H1 (cell line): Measurements from ENCODE around the gene MACROD2. TPM values are rescaled to one million over a fixed set of nuclear protein-coding genes. Genes with fewer than 3 reads are reported as not detected.

Experiments
- CTCF ChIA-PET: fragments of 300-600 bp; sonication (Branson Sonifier 250); formaldehyde crosslinking; loops from one replicate; lab custom pipeline; 2021; ENCODE audit not compliant: partially characterized antibody; lab: Charles Lee
- POLR2A ChIA-PET: fragments of 300-600 bp; sonication (Branson Sonifier 250); formaldehyde crosslinking; loops from one replicate; lab custom pipeline; 2021; ENCODE audit warnings: inconsistent platforms; ENCODE audit not compliant: partially characterized antibody; lab: Charles Lee
- DNase-seq, 2 experiments: peaks; one replicate each; pipeline versions ENCODE4 v3.0.0 to v3.0.0-alpha.2; 2010 to 2022; ENCODE audit warnings: low spot score in 2 of 2, low read depth in 1 of 2, mixed read lengths in 1 of 2
- FAIRE-seq: peaks from 2 replicates; lab custom pipeline; 2011; peaks lifted over from hg19 to GRCh38; lab: Jason Lieb, UNC
- H2AFZ ChIP-seq: 2 replicates; pipeline ENCODE4 v1.8.1; 2012; ENCODE audit warnings: low read length, inconsistent platforms
- H2AK5ac ChIP-seq: 2 replicates; pipeline ENCODE4 v1.6.1; 2013; ENCODE audit warnings: low read depth, low read length
- H2BK120ac ChIP-seq: replicated peaks from 2 replicates; pipeline ENCODE3; 2013; ENCODE audit warnings: low read depth, low read length, inconsistent platforms
- H2BK12ac ChIP-seq: 2 replicates; pipeline ENCODE4 v1.6.1; 2013; ENCODE audit warnings: low read depth, low read length
- H2BK15ac ChIP-seq: 2 replicates; pipeline ENCODE4 v1.6.1; 2013; ENCODE audit warnings: low read length
- H2BK20ac ChIP-seq: 2 replicates; pipeline ENCODE4 v1.6.1; 2013; ENCODE audit warnings: low read length
- H2BK5ac ChIP-seq: 2 replicates; pipeline ENCODE4 v1.6.1; 2013; ENCODE audit warnings: low read depth, low read length
- H3K14ac ChIP-seq: 2 replicates; pipeline ENCODE4 v1.6.1; 2013; ENCODE audit warnings: inconsistent platforms; ENCODE audit not compliant: insufficient read length
- H3K18ac ChIP-seq: 2 replicates; pipeline ENCODE4 v1.6.1; 2013; ENCODE audit warnings: low read length; ENCODE audit errors: extremely low read depth
- H3K23ac ChIP-seq: 2 replicates; pipeline ENCODE4 v1.6.1; 2013; ENCODE audit warnings: inconsistent platforms; ENCODE audit not compliant: insufficient read length
- H3K23me2 ChIP-seq: 2 replicates; pipeline ENCODE4 v1.6.1; 2013; ENCODE audit warnings: low read depth, low read length
- H3K27ac ChIP-seq: 2 replicates; pipeline ENCODE4 v1.6.1; 2011; ENCODE audit warnings: low read depth, low read length, inconsistent platforms
- H3K27me3 ChIP-seq, 4 experiments: replicated peaks in 1 of 4; 1 replicate in 1 of 4; 2 replicates in 3 of 4; pipeline versions ENCODE4 v1.6.1 to v1.8.1; 2011 to 2013; ENCODE audit warnings: low read length in 3 of 4, mild to moderate bottlenecking in 3 of 4, inconsistent platforms in 2 of 4, mixed read lengths in 2 of 4, moderate library complexity in 1 of 4; ENCODE audit not compliant: control insufficient read depth in 3 of 4, insufficient read depth in 3 of 4; ENCODE audit errors: extremely low read depth in 1 of 4
- H3K36me3 ChIP-seq, 4 experiments: 2 replicates each; pipeline versions ENCODE4 v1.6.1 to v1.8.1; 2011 to 2013; ENCODE audit warnings: mild to moderate bottlenecking in 4 of 4, low read length in 3 of 4, moderate library complexity in 2 of 4, control low read depth in 1 of 4, inconsistent platforms in 1 of 4; ENCODE audit not compliant: insufficient read depth in 4 of 4, control insufficient read depth in 2 of 4
- H3K4ac ChIP-seq: replicated peaks from 2 replicates; pipeline ENCODE3; 2013; ENCODE audit warnings: low read length, low read depth, mixed read lengths, inconsistent platforms; ENCODE audit not compliant: insufficient read length
- H3K4me1 ChIP-seq, 4 experiments: replicated peaks in 1 of 4; 1 replicate in 1 of 4; 2 replicates in 3 of 4; pipeline versions ENCODE4 v1.6.1 to v1.8.1; 2011 to 2013; ENCODE audit warnings: low read length in 3 of 4, inconsistent platforms in 2 of 4, mixed read lengths in 1 of 4; ENCODE audit not compliant: insufficient read depth in 4 of 4, control insufficient read depth in 3 of 4
- H3K4me2 ChIP-seq, 2 experiments: 2 replicates each; pipeline versions ENCODE4 v1.6.1 to v1.8.1; 2011 to 2013; ENCODE audit warnings: low read depth in 2 of 2, low read length in 2 of 2, control low read depth in 1 of 2, inconsistent platforms in 1 of 2, mild to moderate bottlenecking in 1 of 2; ENCODE audit not compliant: insufficient read depth in 1 of 2
- H3K4me3 ChIP-seq, 4 experiments: fragments of 200-600, 300-600 bp in 1 of 4; sonication (generic), shearing (Covaris generic), sonication (Bioruptor Twin) in 1 of 4; 2 replicates each; pipeline versions ENCODE4 v1.5.1 to v1.8.1; 2011 to 2016; ENCODE audit warnings: low read length in 4 of 4, low read depth in 3 of 4, control low read depth in 2 of 4, inconsistent platforms in 2 of 4, mild to moderate bottlenecking in 2 of 4, mixed read lengths in 1 of 4, moderate library complexity in 1 of 4; ENCODE audit not compliant: insufficient read depth in 2 of 4; ENCODE audit errors: extremely low read depth in 1 of 4
- H3K56ac ChIP-seq: replicated peaks from 2 replicates; pipeline ENCODE3; 2013; ENCODE audit warnings: low read depth, mild to moderate bottlenecking, mixed read lengths, low read length, inconsistent platforms; ENCODE audit not compliant: insufficient read length
- H3K79me1 ChIP-seq: 2 replicates; pipeline ENCODE4 v1.6.1; 2013; ENCODE audit warnings: low read depth, low read length, control low read depth
- H3K79me2 ChIP-seq, 2 experiments: 2 replicates each; pipeline versions ENCODE4 v1.6.1 to v1.8.1; 2012 to 2013; ENCODE audit warnings: low read length in 2 of 2, mild to moderate bottlenecking in 2 of 2, inconsistent platforms in 1 of 2; ENCODE audit not compliant: insufficient read depth in 2 of 2, control insufficient read depth in 1 of 2
- H3K9ac ChIP-seq, 4 experiments: replicated peaks in 1 of 4; 1 replicate in 1 of 4; 2 replicates in 3 of 4; pipeline versions ENCODE4 v1.6.1 to v1.8.1; 2011 to 2013; ENCODE audit warnings: low read depth in 3 of 4, low read length in 3 of 4, control low read depth in 2 of 4, mild to moderate bottlenecking in 2 of 4, moderate library complexity in 2 of 4, inconsistent platforms in 1 of 4; ENCODE audit errors: extremely low read depth in 1 of 4
- H3K9me3 ChIP-seq, 2 experiments: 2 replicates each; pipeline versions ENCODE4 v1.6.1 to v1.8.1; 2012 to 2013; ENCODE audit warnings: mild to moderate bottlenecking in 2 of 2, moderate library complexity in 2 of 2, control low read depth in 1 of 2, inconsistent platforms in 1 of 2, low read depth in 1 of 2, low read length in 1 of 2, mixed read lengths in 1 of 2; ENCODE audit not compliant: insufficient read depth in 2 of 2
- H4K20me1 ChIP-seq, 2 experiments: replicated peaks in 1 of 2; 2 replicates each; pipeline versions ENCODE3 to v1.8.1; 2011 to 2013; ENCODE audit warnings: inconsistent platforms in 2 of 2, low read length in 2 of 2, mild to moderate bottlenecking in 1 of 2; ENCODE audit not compliant: insufficient read depth in 2 of 2, control insufficient read depth in 1 of 2
- H4K5ac ChIP-seq: 2 replicates; pipeline ENCODE4 v1.6.1; 2013; ENCODE audit warnings: low read length, low read depth, mixed read lengths, inconsistent platforms; ENCODE audit not compliant: insufficient read length
- H4K8ac ChIP-seq: 2 replicates; pipeline ENCODE4 v1.8.0; 2013; ENCODE audit warnings: mild to moderate bottlenecking, moderate library complexity, low read length, inconsistent platforms; ENCODE audit not compliant: insufficient read depth; ENCODE audit errors: extremely low read depth
- H4K91ac ChIP-seq: replicated peaks from 2 replicates; pipeline ENCODE3; 2013; ENCODE audit warnings: low read length, mixed read lengths, inconsistent platforms; ENCODE audit not compliant: insufficient read length
- CBX5 ChIP-seq: fragments of 300-800, 300-1000 bp; sonication (generic); IDR thresholded peaks from 2 replicates; pipeline ENCODE4 v1.7.1; 2016; ENCODE audit warnings: antibody characterized with exemption, low read length, low read depth
- SP1 ChIP-seq: IDR thresholded peaks from 2 replicates; pipeline ENCODE4 v1.6.1; 2011; ENCODE audit warnings: low read depth, low read length
- WGBS, 2 experiments: shearing (Covaris generic) in 1 of 2; methylation state at CpG; one replicate each; pipeline versions ENCODE4 v1.1.6 to v1.1.7; 2013 to 2015; ENCODE audit warnings: low lambda C conversion rate in 2 of 2, mixed read lengths in 2 of 2, inconsistent platforms in 1 of 2, low coverage in 1 of 2, missing lambda C conversion rate in 1 of 2; ENCODE audit not compliant: insufficient replicate concordance in 2 of 2, insufficient coverage in 1 of 2, insufficient read length in 1 of 2; ENCODE audit errors: extremely low coverage in 1 of 2, missing lambda C conversion rate in 1 of 2; 5-methylcytosine and 5-hydroxymethylcytosine counted together
- polyA plus RNA-seq, 7 experiments: library from polyadenylated mRNA; depleted of rRNA in 3 of 7; stranded (reverse) in 5 of 7; unstranded in 2 of 7; fragments of >200 nt in 5 of 7; fragments of 200-250 nt in 2 of 7; gene quantifications; 1 replicate in 5 of 7; 2 replicates in 1 of 7; 4 replicates in 1 of 7; pipeline versions ENCODE4 v1.2.1 to v1.2.3, GENCODE V29; 2011 to 2013; ENCODE audit warnings: missing spikeins in 2 of 7, mixed read lengths in 2 of 7
- total RNA-seq: library from RNA; stranded (reverse); fragmentation: NEBNext Ultra II Directional; extraction: Animal tissue kit (Norgen Biotek cat#: 25700); gene quantifications from 2 replicates; pipeline ENCODE4 v1.2.1, GENCODE V29; 2021

MACROD2 gene
- total and polyA plus RNA-seq, 2 of the 8 experiments (the other 6 are each of a cell fraction or from before 2014, with no cell fraction given) = 0.70 to 3.9 TPM

GRCh38 chr20:16069389-16070010 lies 2074.2 kb downstream of the MACROD2 start:
- Histone ChIP-seq H2AFZ (no peak overlapping the region), H3K4me3 (no peak overlapping the region), H4K91ac (no peak overlapping the region), H3K4me2 (no peak overlapping the region), H3K79me1 (no peaks in the 10 kb centered on the region), H4K20me1 (no peaks in the 10 kb centered on the region), H2BK20ac (no peak overlapping the region), H3K56ac (no peak overlapping the region)
- DNase-seq (no peak), FAIRE-seq (no peak)
- TF ChIP-seq SP1 (no peak), CBX5 (no peak)
- TF ChIP-seq, all 59 proteins: peak for 0
- no peak overlapping the region for H4K8ac ChIP-seq
- no peaks in the 10 kb centered on the region for H3K79me2 ChIP-seq
- no peaks in the 10 kb centered on the region for H3K27me3 ChIP-seq
- no peak overlapping the region for H2BK120ac ChIP-seq
- H3K4me1 ChIP-seq = peaks cover 0 to 16% (median 10%) of the 10 kb centered on the region in 4 experiments; a peak in 5 of 7 replicates
- no peak overlapping the region for H3K14ac ChIP-seq
- no peak overlapping the region for H4K5ac ChIP-seq
- H3K18ac ChIP-seq = no peak overlapping the region
- H3K36me3 ChIP-seq = no peaks in the 10 kb centered on the region
- H3K23ac ChIP-seq = no peak overlapping the region
- 100% methylated on average over 1 of the region's 1 CpG; no CpG with 5 or more reads in 1 of the 2 experiments for WGBS, 2 experiments
- ChIA-PET POLR2A (no interaction called here), CTCF (no interaction called here)
- no peak overlapping the region for H3K27ac ChIP-seq
- H3K9ac ChIP-seq = no peak overlapping the region
- no peak overlapping the region for H2BK5ac ChIP-seq
- H3K4ac ChIP-seq = no peak overlapping the region
- no peak overlapping the region for H2BK12ac ChIP-seq
- no peak overlapping the region for H2AK5ac ChIP-seq
- 0 out of 4 replicates have a peak, but pooled peaks cover 0 to 2% of the 10 kb centered on the region in 2 experiments for H3K9me3 ChIP-seq
- H2BK15ac ChIP-seq = no peak overlapping the region
- H3K23me2 ChIP-seq = no peaks in the 10 kb centered on the region
